PC-3 (cell line): ENCODE results near the gene PRKCE. TPM values are rescaled to one million over a fixed set of nuclear protein-coding genes. Genes with fewer than 3 reads are reported as not detected.

Experiments used
- ATAC-seq: fragments of 200-7000 bp; cut with Tn5 transposase; 2 replicates; pipeline ENCODE4 v1.9.1; 2020; ENCODE audit warnings: mild to moderate bottlenecking, moderate library complexity
- BruUV-seq: library from RNA; stranded (reverse); fragments of 400-500 nt; replicated peaks from 2 replicates; lab custom pipeline; 2021; lab: Mats Ljungman, UMichigan
- CTCF ChIA-PET: fragments of 300-600 bp; sonication (Branson Sonifier 250); formaldehyde crosslinking; loops from one replicate; lab custom pipeline; 2022; ENCODE audit warnings: antibody characterized with exemption; lab: Charles Lee
- POLR2A ChIA-PET: fragments of 300-600 bp; sonication (Branson Sonifier 250); formaldehyde crosslinking; loops from one replicate; lab custom pipeline; 2022; ENCODE audit warnings: antibody characterized with exemption; ENCODE audit not compliant: unreplicated experiment; lab: Charles Lee
- DNase-seq: peaks from one replicate; pipeline ENCODE4 v3.0.0-alpha.2; 2015
- H2AFZ ChIP-seq: fragments of 300-600 bp; sonication (generic); 2 replicates; pipeline ENCODE4 v1.6.0; 2016; ENCODE audit warnings: antibody characterized with exemption, low read length
- H3F3A ChIP-seq: fragments of 300-600 bp; sonication (generic); one replicate; pipeline ENCODE4 v1.6.0; 2017; ENCODE audit warnings: antibody characterized with exemption, low read length, control low read depth, mild to moderate bottlenecking; ENCODE audit not compliant: unreplicated experiment
- H3K27ac ChIP-seq: fragments of 300-600 bp; sonication (generic); 2 replicates; pipeline ENCODE4 v1.5.1; 2016; ENCODE audit warnings: mild to moderate bottlenecking, low read length
- H3K27me3 ChIP-seq: fragments of 300-600 bp; sonication (generic); 2 replicates; pipeline ENCODE4 v1.6.1; 2016; ENCODE audit warnings: low read length, mixed read lengths
- H3K36me3 ChIP-seq: fragments of 300-600 bp; sonication (generic); 2 replicates; pipeline ENCODE4 v1.6.1; 2016; ENCODE audit warnings: low read depth, mixed run types, low read length, mixed read lengths
- H3K4me1 ChIP-seq: fragments of 300-600 bp; sonication (generic); 2 replicates; pipeline ENCODE4 v1.5.1; 2016; ENCODE audit warnings: low read length; ENCODE audit not compliant: insufficient read depth
- H3K4me2 ChIP-seq: fragments of 300-600 bp; sonication (generic); 2 replicates; pipeline ENCODE4 v1.6.0; 2016; ENCODE audit warnings: low read length
- H3K4me3 ChIP-seq: fragments of 300-600 bp; sonication (generic); 2 replicates; pipeline ENCODE4 v1.5.1; 2016; ENCODE audit warnings: mild to moderate bottlenecking, low read length, mixed read lengths
- H3K79me2 ChIP-seq: fragments of 300-600 bp; sonication (generic); 2 replicates; pipeline ENCODE4 v1.6.1; 2017; ENCODE audit warnings: low read length, mixed read lengths
- H3K9ac ChIP-seq: fragments of 300-600 bp; sonication (generic); 2 replicates; pipeline ENCODE4 v1.6.0; 2016; ENCODE audit warnings: mild to moderate bottlenecking, low read length
- H3K9me2 ChIP-seq: fragments of 300-600 bp; sonication (generic); replicated peaks from 2 replicates; pipeline ENCODE4 v1.6.1; 2016; ENCODE audit warnings: mixed run types, low read length, mixed read lengths
- H3K9me3 ChIP-seq: fragments of 300-600 bp; sonication (generic); 2 replicates; pipeline ENCODE4 v1.6.1; 2016; ENCODE audit warnings: low read length, mixed read lengths
- H4K20me1 ChIP-seq: fragments of 300-600 bp; sonication (generic); 2 replicates; pipeline ENCODE4 v1.6.1; 2016; ENCODE audit warnings: low read length, mixed read lengths
- CTCF ChIP-seq: fragments of 300-600 bp; sonication (generic); conservative IDR thresholded peaks from 2 replicates; pipeline ENCODE4 v1.5.1; 2017; ENCODE audit warnings: antibody characterized with exemption, low read depth, mild to moderate bottlenecking, low read length
- EZH2 ChIP-seq: fragments of 300-600 bp; sonication (generic); IDR thresholded peaks from one replicate; pipeline ENCODE4 v1.6.1; 2017; ENCODE audit warnings: antibody characterized with exemption, mild to moderate bottlenecking, low read length; ENCODE audit not compliant: unreplicated experiment
- EZH2phosphoT487 ChIP-seq: fragments of 300-600 bp; sonication (generic); IDR thresholded peaks from 2 replicates; pipeline ENCODE4 v1.6.1; 2018; ENCODE audit warnings: mild to moderate bottlenecking, antibody characterized with exemption, low read length, borderline replicate concordance
- intact Hi-C: fragments of 100-400 bp; cut with micrococcal nuclease; formaldehyde crosslinking; loops from 2 replicates; pipeline ENCODE4 v1.9.0; 2023
- total RNA-seq: library from RNA; depleted of rRNA; stranded (reverse); fragments of >200 nt; gene quantifications from 2 replicates; pipeline ENCODE4 v1.2.3, GENCODE V29; 2014

PRKCE gene
- total RNA-seq, 1 experiment from 2014 or later: 7.0 TPM

- no peaks in the 10 kb centered on the region for H3K9me3 ChIP-seq
- no peaks in the 10 kb centered on the region for H3K9me2 ChIP-seq
- H3K4me3 ChIP-seq: no peak overlapping the region
- no peaks in the 10 kb centered on the region for H3K27me3 ChIP-seq
- H3F3A ChIP-seq: no peaks in the 10 kb centered on the region
- no peak overlapping the region for H2AFZ ChIP-seq
- no peak overlapping the region for H3K9ac ChIP-seq
- H4K20me1 ChIP-seq: no peaks in the 10 kb centered on the region
- POLR2A ChIA-PET: no interaction called here
- BruUV-seq: no TSS peak
- no peak for TF ChIP-seq EZH2
- TF ChIP-seq EZH2phosphoT487: no peak
- no peak for TF ChIP-seq CTCF
- ATAC-seq (no peak), DNase-seq (no peak)
- CTCF ChIA-PET: no interaction called here
- peaks cover 16% of the 10 kb centered on the region for H3K4me1 ChIP-seq
- no peaks in the 10 kb centered on the region for H3K36me3 ChIP-seq
- intact Hi-C loops: no loop called here
- H3K27ac ChIP-seq: no peak overlapping the region
- no peak overlapping the region for H3K4me2 ChIP-seq
- no peaks in the 10 kb centered on the region for H3K79me2 ChIP-seq
Measured at GRCh38 chr2:45813003-45813941, 161.8 kb downstream of the PRKCE start.

- no peak overlapping the region for H3K9ac ChIP-seq
- TF ChIP-seq EZH2 (no peak), EZH2phosphoT487 (no peak), CTCF (no peak)
- H3K27me3 ChIP-seq: no peaks in the 10 kb centered on the region
- no peaks in the 10 kb centered on the region for H3K36me3 ChIP-seq
- no peaks in the 10 kb centered on the region for H3K9me2 ChIP-seq
- no peak overlapping the region for H3K4me2 ChIP-seq
- no peaks in the 10 kb centered on the region for H4K20me1 ChIP-seq
- peaks cover 16% of the 10 kb centered on the region for H3K4me1 ChIP-seq
- CTCF ChIA-PET: no interaction called here
- no peak for ATAC-seq
- intact Hi-C loops: no loop called here
- no peak overlapping the region for H2AFZ ChIP-seq
- no peak overlapping the region for H3K4me3 ChIP-seq
- no peaks in the 10 kb centered on the region for H3K79me2 ChIP-seq
- no TSS peak for BruUV-seq
- no peak for DNase-seq
- H3K27ac ChIP-seq: no peak overlapping the region
- H3K9me3 ChIP-seq: no peaks in the 10 kb centered on the region
- H3F3A ChIP-seq: no peaks in the 10 kb centered on the region
- POLR2A ChIA-PET: no interaction called here
Measured at GRCh38 chr2:45814488-45814887, 163.0 kb downstream of the PRKCE start.
